Adrenal gland (tissue), 12 donors: Measurements from ENCODE around the gene PLXNA2. TPM values are rescaled to one million over a fixed set of nuclear protein-coding genes. Genes with fewer than 3 reads are reported as not detected.
A peak's percentile ranks its signal among the peaks of the same experiment; 100 is the strongest.

Experiments used
- DNase-seq, 7 donors: peaks; one replicate each; pipeline ENCODE4 v3.0.0-alpha.2; 2019 to 2020
- H3K27ac ChIP-seq, 5 donors: fragments of 200-600 bp; sonication (generic) in 4 of 5; 1 replicate in 3 of 5; 2 replicates in 2 of 5; pipeline versions ENCODE4 v1.5.1 to v1.8.0; 2016 to 2020; ENCODE audit warnings: mild to moderate bottlenecking in 1 of 5
- H3K27me3 ChIP-seq: fragments of 200-600 bp; 2 replicates; pipeline ENCODE4 v1.8.0; 2021
- H3K36me3 ChIP-seq, 2 donors: fragments of 200-600 bp; replicated peaks in 1 of 2; 1 replicate in 1 of 2; 2 replicates in 1 of 2; pipeline versions ENCODE4 v1.5.1 to v1.8.0; 2018 to 2022
- H3K4me1 ChIP-seq, 2 donors: fragments of 200-600 bp; replicated peaks in 1 of 2; 1 replicate in 1 of 2; 2 replicates in 1 of 2; pipeline versions ENCODE4 v1.5.1 to v1.8.0; 2018 to 2021
- H3K4me3 ChIP-seq, 4 donors: fragments of 200-600 bp; sonication (generic) in 3 of 4; one replicate each; pipeline ENCODE4 v1.5.1; 2016 to 2018
- H3K9me3 ChIP-seq, 3 donors: fragments of 200-600 bp; sonication (generic) in 1 of 3; replicated peaks in 1 of 3; 1 replicate in 2 of 3; 2 replicates in 1 of 3; pipeline versions ENCODE4 v1.5.1 to v1.8.0; 2016 to 2021
- CTCF ChIP-seq, 6 experiments: fragments of 450-650 bp in 4 of 6; fragments of 200-600 bp in 2 of 6; sonication (generic) in 1 of 6; IDR thresholded peaks; 1 replicate in 5 of 6; 2 replicates in 1 of 6; pipeline versions ENCODE4 v1.5.1 to v1.8.0; 2016 to 2021; ENCODE audit warnings: antibody characterized with exemption in 6 of 6, mild to moderate bottlenecking in 2 of 6, moderate library complexity in 1 of 6
- POLR2A ChIP-seq, 2 donors: fragments of 450-650 bp; IDR thresholded peaks; one replicate each; pipeline ENCODE4 v1.6.1; 2017; ENCODE audit warnings: antibody characterized with exemption in 2 of 2, mild to moderate bottlenecking in 2 of 2, moderate library complexity in 1 of 2
- WGBS, 4 donors: extraction: QIAGEN DNeasy Blood & Tissue Kit in 2 of 4; methylation state at CpG; one replicate each; pipeline versions ENCODE4 v1.1.5 to v1.1.7; 2013 to 2017; 5-methylcytosine and 5-hydroxymethylcytosine counted together
- intact Hi-C, 2 donors: fragments of 100-400 bp; cut with DNase I; formaldehyde crosslinking; loops; one replicate each; pipeline versions ENCODE4 v1.14.1 to v1.15.0; 2022 to 2023
- polyA plus RNA-seq, 3 donors: library from polyadenylated mRNA; stranded (reverse); fragments of 200-250 nt in 2 of 3; fragments of 350-450 nt in 1 of 3; fragmentation: Illumina TruSeq in 1 of 3; extraction: RNeasy Lipid Tissue Mini Kit (QIAGEN cat#74804) in 1 of 3; gene quantifications; one replicate each; pipeline ENCODE4 v1.2.3, GENCODE V29; 2013 to 2014
- total RNA-seq, 9 donors: library from RNA; depleted of rRNA in 4 of 9; stranded (reverse); fragments of >200 nt in 4 of 9; fragments of 120-200 nt in 1 of 9; fragmentation: NEBNext Ultra II Directional in 1 of 9; extraction: Animal tissue kit (Norgen Biotek cat#: 25700) in 1 of 9; gene quantifications; one replicate each; pipeline versions ENCODE4 v1.1.0 to v1.2.4, GENCODE V29; 2013 to 2023
- donor health status: healthy with polysubstance abuse.
- donor health status: Bipolar disorder and iron deficiency.
- donor health status: DM: yes; HTN: yes; CAD: no.
- donor health status: DM: no; HTN: no; CAD: no.
- donor health status: DM: no; HTN: no; CAD: no.
- donor health status: DM: yes; HTN: yes; CAD: no.

The PLXNA2 gene
- total and polyA plus RNA-seq, 12 donors, result 2.7 to 9.4 (median 4.5) TPM

- no peaks in the 10 kb centered on the region for H3K9me3 ChIP-seq
- intact Hi-C loops, result no loop called here
- peak overlapping the region in 2 of 5 donors; percentile 30 to 62 for H3K27ac ChIP-seq
- no peaks in the 10 kb centered on the region for H3K36me3 ChIP-seq
- H3K4me1 ChIP-seq, result peaks cover 0 to 9% of the 10 kb centered on the region in 2 donors
- no peaks in the 10 kb centered on the region for H3K27me3 ChIP-seq
- 62 to 70% (median 65%) methylated on average over 17 of the region's 17 CpGs for WGBS, 4 donors
- DNase-seq, result peak in 1 of 7 donors; percentile 41
- TF ChIP-seq POLR2A (IDR thresholded peaks at IDR 0.05), result no peak
- no peak for TF ChIP-seq CTCF (IDR thresholded peaks at IDR 0.05)
- H3K4me3 ChIP-seq, result no peak overlapping the region
Measured at GRCh38 chr1:208235982-208236761, 8.0 kb downstream of the PLXNA2 start.

- H3K36me3 ChIP-seq, result no peaks in the 10 kb centered on the region
- H3K27ac ChIP-seq, result peak overlapping the region in 2 of 5 donors; percentile 30 to 62
- no peaks in the 10 kb centered on the region for H3K9me3 ChIP-seq
- no peaks in the 10 kb centered on the region for H3K27me3 ChIP-seq
- no peak for TF ChIP-seq CTCF (IDR thresholded peaks at IDR 0.05)
- no peak for TF ChIP-seq POLR2A (IDR thresholded peaks at IDR 0.05)
- WGBS, 4 donors, result 78 to 84% (median 81%) methylated on average over 9 of the region's 9 CpGs
- H3K4me1 ChIP-seq, result peaks cover 0 to 9% of the 10 kb centered on the region in 2 donors
- DNase-seq, result no peak
- H3K4me3 ChIP-seq, result no peak overlapping the region
- intact Hi-C loops, result no loop called here
Measured at GRCh38 chr1:208235356-208235981, 8.7 kb downstream of the PLXNA2 start.

GRCh38 chr1:208234721-208235120, 9.5 kb downstream of the PLXNA2 start:
- Histone ChIP-seq H3K36me3 (no peaks in the 10 kb centered on the region), H3K27ac (no peak overlapping the region), H3K4me1 (peaks cover 0 to 12% of the 10 kb centered on the region in 2 donors), H3K27me3 (no peaks in the 10 kb centered on the region), H3K4me3 (no peak overlapping the region), H3K9me3 (no peaks in the 10 kb centered on the region)
- intact Hi-C loops, result no loop called here
- 89 to 95% (median 90%) methylated on average over 5 of the region's 5 CpGs for WGBS, 4 donors
- TF ChIP-seq CTCF (IDR thresholded peaks at IDR 0.05) (no peak), POLR2A (IDR thresholded peaks at IDR 0.05) (no peak)
- DNase-seq, result no peak

- no peak for DNase-seq
- no peak for TF ChIP-seq POLR2A (IDR thresholded peaks at IDR 0.05)
- TF ChIP-seq CTCF (IDR thresholded peaks at IDR 0.05), result no peak
- 56 to 75% (median 65%) methylated on average over 3 of the region's 3 CpGs for WGBS, 4 donors
- intact Hi-C loops, result no loop called here
- H3K9me3 ChIP-seq, result no peaks in the 10 kb centered on the region
- H3K27me3 ChIP-seq, result no peaks in the 10 kb centered on the region
- no peaks in the 10 kb centered on the region for H3K36me3 ChIP-seq
- H3K27ac ChIP-seq, result no peak overlapping the region
- no peak overlapping the region for H3K4me3 ChIP-seq
- H3K4me1 ChIP-seq, result peaks cover 0 to 14% of the 10 kb centered on the region in 2 donors
Measured at GRCh38 chr1:208233978-208234377, 10.2 kb downstream of the PLXNA2 start.
